PC-9 (cell line): ENCODE results near the gene DISC1.

Experiments
- CTCF ChIP-seq: fragments of 200-600 bp; sonication (generic); conservative IDR thresholded peaks from 2 replicates; pipeline ENCODE4 v1.6.1; 2017; ENCODE audit warnings: mixed run types, antibody characterized with exemption, mild to moderate bottlenecking, moderate library complexity
- EZH2 ChIP-seq: fragments of 200-600 bp; sonication (generic); IDR thresholded peaks from 2 replicates; pipeline ENCODE4 v1.8.0; 2017; ENCODE audit warnings: antibody characterized with exemption, low read depth

- TF ChIP-seq CTCF = no peak
- TF ChIP-seq EZH2 = no peak
Observed at GRCh38 chr1:231638647-231639046, 12.1 kb downstream of the DISC1 start.
